Measurements from ENCODE around the gene WBP11. TPM values are rescaled to one million over a fixed set of nuclear protein-coding genes. Genes with fewer than 3 reads are reported as not detected.

Gene WBP11
- total RNA-seq, 1 experiment from 2014 or later: 108 TPM

- Histone ChIP-seq H3K23ac (ENCODE audit: insufficient read length, low read depth, low read length) (no peak overlapping the region), H3K27me3 (ENCODE audit: insufficient read depth, low read length) (no peaks in the 10 kb centered on the region), H4K91ac (ENCODE audit: insufficient read length, low read depth, low read length) (no peak overlapping the region), H3K4ac (ENCODE audit: low read depth, low read length) (no peak overlapping the region), H2BK15ac (ENCODE audit: low read depth, low read length) (no peak overlapping the region), H3K18ac (ENCODE audit: insufficient read length, low read depth, low read length) (no peak overlapping the region), H4K8ac (replicated peaks; ENCODE audit: insufficient read length, low read depth, low read length) (no peak overlapping the region), H3K56ac (ENCODE audit: insufficient read length, low read depth, low read length) (no peak overlapping the region), H3T11ph (ENCODE audit: low read length) (no peak overlapping the region), H2AFZ (ENCODE audit: low read length) (no peak overlapping the region), H3K4me2 (ENCODE audit: insufficient read depth, insufficient read length, low read length) (no peak overlapping the region), H3K79me1 (ENCODE audit: insufficient read depth, low read depth, low read length, poor library complexity, severe bottlenecking) (no peaks in the 10 kb centered on the region), H3K9ac (ENCODE audit: extremely low read depth, insufficient read length, low read length) (no peak overlapping the region), H3K9me3 (ENCODE audit: control insufficient read depth, low read depth, low read length) (no peaks in the 10 kb centered on the region), H3K4me1 (ENCODE audit: insufficient read depth, low read length) (no peaks in the 10 kb centered on the region), H3K79me2 (ENCODE audit: insufficient read depth, low read length) (no peaks in the 10 kb centered on the region), H4K5ac (ENCODE audit: insufficient read length, low read depth, low read length) (no peak overlapping the region), H3K14ac (ENCODE audit: insufficient read depth, low read length) (no peak overlapping the region), H3K23me2 (ENCODE audit: insufficient read length, low read depth, low read length, poor library complexity, severe bottlenecking) (no peaks in the 10 kb centered on the region), H2BK5ac (ENCODE audit: insufficient read length, low read length) (no peak overlapping the region), H2BK20ac (ENCODE audit: low read depth, low read length, poor library complexity, severe bottlenecking) (no peak overlapping the region), H3K27ac (ENCODE audit: insufficient read length, low read depth, low read length) (no peak overlapping the region), H2BK120ac (ENCODE audit: low read depth, low read length, poor library complexity, severe bottlenecking) (no peak overlapping the region), H2AK5ac (ENCODE audit: insufficient read length, low read length) (no peak overlapping the region), H2BK12ac (ENCODE audit: insufficient read length, low read depth, low read length) (no peak overlapping the region), H4K20me1 (ENCODE audit: control insufficient read depth, insufficient read depth, insufficient read length) (no peaks in the 10 kb centered on the region)
- no peak overlapping the region for H3K4me3 Mint-ChIP-seq
- no peak overlapping the region; a peak in 1 of 7 replicates for H3K27ac Mint-ChIP-seq
- no peaks in the 10 kb centered on the region for H3K9me3 Mint-ChIP-seq
- WGBS (ENCODE audit: extremely low coverage, insufficient read length, low lambda C conversion rate): no CpG with 5 or more reads among the region's 1 CpG
- no peaks in the 10 kb centered on the region for H3K4me1 Mint-ChIP-seq
- peak; percentile 47 for DNase-seq
- no peaks in the 10 kb centered on the region for H3K36me3 Mint-ChIP-seq (ENCODE audit: insufficient read depth in 1 of 3, low read depth in 3 of 3)
- peak; percentile 69 for TF ChIP-seq CTCF (conservative IDR thresholded peaks at IDR 0.05)
- H3K27me3 Mint-ChIP-seq (ENCODE audit: low read depth): no peaks in the 10 kb centered on the region
Measured at GRCh38 chr12:14810953-14811483, 7.7 kb upstream of the WBP11 start.

Data from H9 (cell line).